ENCODE data around the gene NEUROG2.

Gene NEUROG2

DNA sequence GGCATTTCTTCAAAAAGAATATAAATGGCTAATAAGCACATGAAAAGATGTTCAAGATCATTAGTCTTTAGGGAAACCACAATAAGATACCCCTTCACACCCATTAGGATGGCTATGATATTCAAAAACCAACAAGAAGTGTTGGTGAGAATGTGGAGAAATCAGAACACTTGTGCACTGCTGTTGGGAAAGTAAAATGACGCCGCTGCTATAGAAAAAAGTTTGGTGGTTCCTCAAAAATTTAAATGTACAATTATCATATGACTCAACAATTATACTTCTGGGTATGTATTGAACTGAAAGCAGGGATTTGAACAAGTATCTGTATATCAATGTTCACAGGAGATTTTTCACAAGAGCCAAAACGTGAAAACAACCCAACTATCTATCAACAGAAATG is 29.4 kb upstream of the NEUROG2 start:
- TF ChIP-seq POLR2A (IDR thresholded peaks at IDR 0.05; ENCODE audit: extremely low read depth, insufficient read length), result no peak
- TF ChIP-seq, protein P1, sequence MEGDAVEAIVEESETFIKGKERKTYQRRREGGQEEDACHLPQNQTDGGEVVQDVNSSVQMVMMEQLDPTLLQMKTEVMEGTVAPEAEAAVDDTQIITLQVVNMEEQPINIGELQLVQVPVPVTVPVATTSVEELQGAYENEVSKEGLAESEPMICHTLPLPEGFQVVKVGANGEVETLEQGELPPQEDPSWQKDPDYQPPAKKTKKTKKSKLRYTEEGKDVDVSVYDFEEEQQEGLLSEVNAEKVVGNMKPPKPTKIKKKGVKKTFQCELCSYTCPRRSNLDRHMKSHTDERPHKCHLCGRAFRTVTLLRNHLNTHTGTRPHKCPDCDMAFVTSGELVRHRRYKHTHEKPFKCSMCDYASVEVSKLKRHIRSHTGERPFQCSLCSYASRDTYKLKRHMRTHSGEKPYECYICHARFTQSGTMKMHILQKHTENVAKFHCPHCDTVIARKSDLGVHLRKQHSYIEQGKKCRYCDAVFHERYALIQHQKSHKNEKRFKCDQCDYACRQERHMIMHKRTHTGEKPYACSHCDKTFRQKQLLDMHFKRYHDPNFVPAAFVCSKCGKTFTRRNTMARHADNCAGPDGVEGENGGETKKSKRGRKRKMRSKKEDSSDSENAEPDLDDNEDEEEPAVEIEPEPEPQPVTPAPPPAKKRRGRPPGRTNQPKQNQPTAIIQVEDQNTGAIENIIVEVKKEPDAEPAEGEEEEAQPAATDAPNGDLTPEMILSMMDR (IDR thresholded peaks at IDR 0.05; ENCODE audit: low read depth, low read length), result no peak
- TF ChIP-seq, protein P2, sequence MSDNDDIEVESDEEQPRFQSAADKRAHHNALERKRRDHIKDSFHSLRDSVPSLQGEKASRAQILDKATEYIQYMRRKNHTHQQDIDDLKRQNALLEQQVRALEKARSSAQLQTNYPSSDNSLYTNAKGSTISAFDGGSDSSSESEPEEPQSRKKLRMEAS (IDR thresholded peaks at IDR 0.05; ENCODE audit: low read depth, low read length), result no peak
- no peak for TF ChIP-seq MYC (IDR thresholded peaks at IDR 0.05; ENCODE audit: low read depth, low read length)
- DNase-seq (ENCODE audit: low read depth), result no peak
- H3K4me3 ChIP-seq (ENCODE audit: low read depth, low read length), result no peak overlapping the region

DNA sequence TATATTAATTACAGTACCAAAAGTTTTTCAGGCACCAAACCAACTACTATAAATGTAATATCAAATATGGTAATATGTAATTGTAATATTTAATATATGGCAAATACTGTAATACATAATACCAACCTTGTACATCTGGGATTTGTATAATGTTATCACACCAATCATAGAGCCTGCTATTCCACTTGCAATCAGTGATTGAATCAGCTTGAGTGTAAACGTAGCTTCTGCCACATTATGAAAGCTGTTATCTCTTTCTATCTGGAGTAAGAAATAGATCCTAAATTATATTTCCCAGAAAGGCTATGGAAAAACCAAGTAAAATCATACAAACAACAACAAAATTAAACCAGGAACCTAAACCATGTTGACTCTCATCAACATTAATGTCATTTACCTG is 24.7 kb upstream of the NEUROG2 start:
- H3K4me3 ChIP-seq (ENCODE audit: low read depth, low read length), result no peak overlapping the region
- DNase-seq (ENCODE audit: low read depth), result no peak
- TF ChIP-seq, protein P2 (IDR thresholded peaks at IDR 0.05; ENCODE audit: low read depth, low read length), result no peak
- TF ChIP-seq, protein P1 (IDR thresholded peaks at IDR 0.05; ENCODE audit: low read depth, low read length), result no peak
- TF ChIP-seq POLR2A (IDR thresholded peaks at IDR 0.05; ENCODE audit: extremely low read depth, insufficient read length), result no peak
- TF ChIP-seq MYC (IDR thresholded peaks at IDR 0.05; ENCODE audit: low read depth, low read length), result no peak

DNA sequence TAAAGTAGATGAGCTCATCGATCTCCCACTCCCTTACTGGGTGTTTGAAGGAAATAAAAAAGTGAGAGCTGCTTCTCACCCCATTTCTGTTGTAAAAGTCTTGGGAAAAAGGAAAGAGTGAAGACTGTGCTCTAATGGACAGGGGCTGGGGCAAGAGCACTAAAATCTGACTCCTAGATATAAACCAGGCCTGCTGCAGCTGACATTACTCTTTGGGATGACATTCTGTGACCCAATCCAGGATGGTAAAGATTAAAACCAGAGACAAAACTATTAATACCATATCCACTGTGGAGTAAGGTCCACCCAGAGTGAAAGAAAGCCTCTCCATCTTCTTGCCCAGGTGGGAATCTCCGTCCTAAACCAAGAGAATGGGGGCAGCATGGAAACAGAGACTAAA is 20.1 kb upstream of the NEUROG2 start:
- TF ChIP-seq, protein P2 (IDR thresholded peaks at IDR 0.05; ENCODE audit: low read depth, low read length), result no peak
- TF ChIP-seq MYC (IDR thresholded peaks at IDR 0.05; ENCODE audit: low read depth, low read length), result no peak
- TF ChIP-seq, protein P1 (IDR thresholded peaks at IDR 0.05; ENCODE audit: low read depth, low read length), result no peak
- TF ChIP-seq POLR2A (IDR thresholded peaks at IDR 0.05; ENCODE audit: extremely low read depth, insufficient read length), result no peak
- H3K4me3 ChIP-seq (ENCODE audit: low read depth, low read length), result no peak overlapping the region
- DNase-seq (ENCODE audit: low read depth), result no peak

DNA sequence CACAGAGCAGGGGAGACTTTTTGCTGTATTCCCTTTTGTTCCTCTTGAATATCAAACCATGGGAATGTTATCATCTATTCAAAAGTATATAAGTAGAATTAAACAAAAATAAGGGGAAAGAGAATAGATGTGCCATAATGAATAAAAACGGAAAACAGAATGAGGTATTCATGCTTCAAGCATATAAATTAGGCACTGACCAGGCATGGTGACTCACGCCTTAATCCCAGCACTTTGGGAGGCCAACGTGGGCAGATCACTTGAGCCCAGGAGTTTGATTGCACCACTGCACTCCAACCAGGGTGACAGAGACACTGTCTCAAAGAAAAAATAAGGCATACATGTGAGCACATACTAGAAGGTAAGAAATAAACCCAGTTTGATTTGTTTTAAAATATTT is 16.3 kb upstream of the NEUROG2 start:
- TF ChIP-seq, protein P1 (IDR thresholded peaks at IDR 0.05; ENCODE audit: low read depth, low read length), result no peak
- no peak for TF ChIP-seq POLR2A (IDR thresholded peaks at IDR 0.05; ENCODE audit: extremely low read depth, insufficient read length)
- no peak for TF ChIP-seq MYC (IDR thresholded peaks at IDR 0.05; ENCODE audit: low read depth, low read length)
- TF ChIP-seq, protein P2 (IDR thresholded peaks at IDR 0.05; ENCODE audit: low read depth, low read length), result no peak

DNA sequence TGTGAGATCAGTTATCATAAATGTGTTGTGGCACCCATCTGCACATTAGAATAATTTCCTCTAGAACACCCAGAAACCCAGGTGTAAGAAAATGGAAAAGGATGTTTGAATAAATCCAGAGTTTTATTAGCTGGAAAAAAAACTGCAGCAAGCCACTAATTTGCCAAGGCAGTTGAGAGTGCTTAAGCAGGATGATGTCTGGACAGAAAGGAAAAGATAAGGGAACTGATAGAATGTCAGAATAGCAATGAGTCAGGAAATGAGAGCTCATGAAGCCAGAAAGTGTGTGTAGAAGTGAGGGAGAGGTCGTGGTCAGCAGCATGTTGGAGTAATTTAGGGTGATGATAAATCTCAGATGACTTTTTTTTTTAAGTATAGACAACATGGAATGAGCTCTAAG is 15.2 kb upstream of the NEUROG2 start:
- TF ChIP-seq, protein P2 (IDR thresholded peaks at IDR 0.05; ENCODE audit: low read depth, low read length), result no peak
- TF ChIP-seq MYC (IDR thresholded peaks at IDR 0.05; ENCODE audit: low read depth, low read length), result no peak
- TF ChIP-seq POLR2A (IDR thresholded peaks at IDR 0.05; ENCODE audit: extremely low read depth, insufficient read length), result no peak
- TF ChIP-seq, protein P1 (IDR thresholded peaks at IDR 0.05; ENCODE audit: low read depth, low read length), result no peak
- DNase-seq (ENCODE audit: low read depth), result no peak
- H3K4me3 ChIP-seq (ENCODE audit: low read depth, low read length), result no peak overlapping the region

More for the DNA sequence above, 16.3 kb upstream of the NEUROG2 start:
- peak; percentile 37 for DNase-seq (ENCODE audit: low read depth)
- no peak overlapping the region for H3K4me3 ChIP-seq (ENCODE audit: low read depth, low read length)
